GM21367 (cell line): ENCODE results near the gene CD46.

Experiments
- ATAC-seq: cut with Tn5 transposase; IDR thresholded peaks from one replicate; pipeline ENCODE4 v1.9.1; 2021; ENCODE audit not compliant: unreplicated experiment

The CD46 gene

DNA sequence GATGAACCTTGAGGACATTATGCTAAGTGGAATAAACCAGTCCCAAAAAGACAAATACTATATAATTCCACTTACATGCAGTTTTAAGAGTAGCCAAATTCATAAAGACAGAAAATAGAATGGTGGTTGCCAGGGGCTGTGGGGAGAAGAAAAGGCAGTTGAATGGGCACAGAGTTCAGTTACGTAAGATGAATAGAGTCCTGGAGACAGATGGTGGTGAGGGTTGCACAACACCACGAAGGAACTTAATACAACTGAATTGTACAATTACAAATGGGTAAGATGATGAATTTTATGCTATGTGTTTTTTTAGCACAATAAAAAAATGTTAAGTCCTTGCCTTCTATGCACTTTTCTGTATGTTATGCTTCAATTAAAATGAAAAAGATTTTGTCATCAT, 92.5 kb downstream of the CD46 start:
- ATAC-seq, result no peak
